IMR-90 (cell line): Measurements from ENCODE around the gene STK33. TPM values are rescaled to one million over a fixed set of nuclear protein-coding genes. Genes with fewer than 3 reads are reported as not detected.

Source experiments
- ATAC-seq: fragments of 200-7000 bp; cut with Tn5 transposase; 2 replicates; pipeline ENCODE4 v1.9.1; 2020; ENCODE audit warnings: low read depth, mild to moderate bottlenecking, moderate library complexity
- BruUV-seq: library from RNA; stranded (reverse); fragments of 400-500 nt; replicated peaks from 2 replicates; lab custom pipeline; 2021; lab: Mats Ljungman, UMichigan
- CTCF ChIA-PET: fragments of 300-600 bp; formaldehyde crosslinking; extraction: SDS; loops from one replicate; lab custom pipeline; 2021; ENCODE audit warnings: antibody characterized with exemption; lab: Yijun Ruan, JAX
- POLR2A ChIA-PET: fragments of 300-600 bp; sonication (Branson Sonifier 250); formaldehyde crosslinking; loops from one replicate; lab custom pipeline; 2022; ENCODE audit warnings: antibody characterized with exemption; ENCODE audit not compliant: unreplicated experiment; lab: Charles Lee
- DNase-seq: peaks from one replicate; pipeline ENCODE4 v3.0.0; 2013
- H2AFZ ChIP-seq: replicated peaks from 2 replicates; pipeline ENCODE3; 2013; ENCODE audit warnings: low read length, mild to moderate bottlenecking; ENCODE audit not compliant: poor library complexity
- H2AK5ac ChIP-seq: 2 replicates; pipeline ENCODE4 v1.6.1; 2013; ENCODE audit warnings: low read depth, low read length, inconsistent platforms
- H2AK9ac ChIP-seq: replicated peaks from 2 replicates; pipeline ENCODE3; 2013; ENCODE audit warnings: mild to moderate bottlenecking, low read depth, low read length, moderate library complexity; ENCODE audit not compliant: poor library complexity
- H2BK120ac ChIP-seq: 2 replicates; pipeline ENCODE4 v1.6.1; 2013; ENCODE audit warnings: low read depth, low read length, inconsistent platforms
- H2BK15ac ChIP-seq: 3 replicates; pipeline ENCODE4 v1.6.1; 2013; ENCODE audit warnings: low read depth, low read length, inconsistent platforms
- H2BK20ac ChIP-seq: 2 replicates; pipeline ENCODE4 v1.6.1; 2013; ENCODE audit warnings: low read depth, mild to moderate bottlenecking, inconsistent platforms, low read length, moderate library complexity
- H2BK5ac ChIP-seq: 2 replicates; pipeline ENCODE4 v1.6.1; 2013; ENCODE audit warnings: mild to moderate bottlenecking, low read depth, low read length, inconsistent platforms; ENCODE audit not compliant: poor library complexity, severe bottlenecking
- H3K14ac ChIP-seq: replicated peaks from 2 replicates; pipeline ENCODE4 v1.6.1; 2013; ENCODE audit warnings: low read depth, low read length, inconsistent platforms
- H3K18ac ChIP-seq: 2 replicates; pipeline ENCODE4 v1.6.1; 2013; ENCODE audit warnings: low read depth, low read length, control low read depth
- H3K23ac ChIP-seq: 2 replicates; pipeline ENCODE4 v1.6.1; 2013; ENCODE audit warnings: low read depth, low read length, inconsistent platforms
- H3K27ac ChIP-seq: 2 replicates; pipeline ENCODE4 v1.5.1; 2013; ENCODE audit warnings: mild to moderate bottlenecking, control low read depth, low read length; ENCODE audit not compliant: insufficient read depth
- H3K27me3 ChIP-seq: 2 replicates; pipeline ENCODE4 v1.6.1; 2013; ENCODE audit warnings: low read length; ENCODE audit not compliant: control insufficient read depth, insufficient read depth
- H3K36me3 ChIP-seq: 2 replicates; pipeline ENCODE4 v1.6.1; 2013; ENCODE audit warnings: low read length, mixed read lengths; ENCODE audit not compliant: control insufficient read depth, insufficient read depth
- H3K4ac ChIP-seq: 2 replicates; pipeline ENCODE4 v1.6.1; 2013; ENCODE audit warnings: low read depth, low read length, inconsistent platforms
- H3K4me1 ChIP-seq: 2 replicates; pipeline ENCODE4 v1.6.1; 2013; ENCODE audit warnings: low read length, mixed read lengths; ENCODE audit not compliant: control insufficient read depth, insufficient read depth
- H3K4me2 ChIP-seq: 2 replicates; pipeline ENCODE4 v1.6.1; 2013; ENCODE audit warnings: low read depth, mild to moderate bottlenecking, control low read depth, low read length, moderate library complexity
- H3K4me3 ChIP-seq: 2 replicates; pipeline ENCODE4 v1.5.1; 2013; ENCODE audit warnings: low read depth, mild to moderate bottlenecking, control low read depth, low read length, moderate library complexity; ENCODE audit not compliant: insufficient read depth
- H3K56ac ChIP-seq: 2 replicates; pipeline ENCODE4 v1.6.1; 2013; ENCODE audit warnings: low read length, inconsistent platforms; ENCODE audit not compliant: insufficient read depth; ENCODE audit errors: extremely low read depth
- H3K79me1 ChIP-seq, 2 experiments: 2 replicates each; pipeline ENCODE4 v1.6.1; 2013; ENCODE audit warnings: low read length in 2 of 2, inconsistent platforms in 1 of 2, low read depth in 1 of 2
- H3K9ac ChIP-seq: 2 replicates; pipeline ENCODE4 v1.6.1; 2013; ENCODE audit warnings: low read depth, low read length, control low read depth
- H3K9me1 ChIP-seq: 2 replicates; pipeline ENCODE4 v1.6.1; 2013; ENCODE audit warnings: low read length, inconsistent platforms; ENCODE audit not compliant: insufficient read depth
- H3K9me3 ChIP-seq: 2 replicates; pipeline ENCODE4 v1.6.1; 2013; ENCODE audit warnings: low read length; ENCODE audit not compliant: control insufficient read depth, insufficient read depth
- H4K20me1 ChIP-seq: 2 replicates; pipeline ENCODE4 v1.6.1; 2013; ENCODE audit warnings: low read length, inconsistent platforms; ENCODE audit not compliant: insufficient read depth
- H4K5ac ChIP-seq: 2 replicates; pipeline ENCODE4 v1.6.1; 2013; ENCODE audit warnings: mild to moderate bottlenecking, low read depth, low read length, control low read depth
- H4K8ac ChIP-seq, 2 experiments: 2 replicates each; pipeline ENCODE4 v1.6.1; 2013; ENCODE audit warnings: low read depth in 2 of 2, low read length in 2 of 2, control low read depth in 1 of 2, inconsistent platforms in 1 of 2
- H4K91ac ChIP-seq: 2 replicates; pipeline ENCODE4 v1.6.1; 2013; ENCODE audit warnings: low read depth, low read length, inconsistent platforms; ENCODE audit not compliant: insufficient read depth
- CHD1 ChIP-seq: IDR thresholded peaks from 2 replicates; pipeline ENCODE4 v1.6.1; 2012; ENCODE audit warnings: low read depth, low read length, improper control_type of control experiment
- CTCF ChIP-seq: conservative IDR thresholded peaks from 2 replicates; pipeline ENCODE4 v1.5.1; 2012; ENCODE audit warnings: mild to moderate bottlenecking, low read depth, low read length, improper control_type of control experiment
- ELK1 ChIP-seq: fragments of 150-350 bp; IDR thresholded peaks from 2 replicates; pipeline ENCODE4 v1.6.1; 2016; ENCODE audit warnings: low read depth, mild to moderate bottlenecking, low read length, moderate library complexity, borderline replicate concordance
- MXI1 ChIP-seq: IDR thresholded peaks from 2 replicates; pipeline ENCODE4 v1.6.1; 2012; ENCODE audit warnings: low read depth, mild to moderate bottlenecking, low read length, moderate library complexity, borderline replicate concordance
- RFX5 ChIP-seq: IDR thresholded peaks from 2 replicates; pipeline ENCODE4 v1.8.0; 2012; ENCODE audit warnings: low read depth, mild to moderate bottlenecking, low read length, moderate library complexity
- USF2 ChIP-seq: fragments of 150-350 bp; IDR thresholded peaks from 2 replicates; pipeline ENCODE4 v1.6.1; 2017; ENCODE audit warnings: mild to moderate bottlenecking, antibody characterized with exemption, low read length, low read depth
- WGBS, 2 experiments: methylation state at CpG; one replicate each; pipeline versions ENCODE4 v1.1.5 to v1.1.7; 2013; ENCODE audit warnings: missing lambda C conversion rate in 2 of 2; ENCODE audit not compliant: insufficient read length in 1 of 2; ENCODE audit errors: extremely low coverage in 2 of 2; 5-methylcytosine and 5-hydroxymethylcytosine counted together
- dilution Hi-C: fragments of 300-500 bp; cut with HindIII; formaldehyde crosslinking; loops from one replicate; pipeline ENCODE4 v1.14.3; 2018; ENCODE audit warnings: low sequenced_read_pairs; ENCODE audit not compliant: unreplicated experiment
- in situ Hi-C: fragments of 300-500 bp; cut with MboI; formaldehyde crosslinking; loops from 3 replicates; pipeline ENCODE4 v1.14.3; 2019; ENCODE audit warnings: low sequenced_read_pairs, inconsistent platforms, mixed read lengths
- intact Hi-C: fragments of 100-400 bp; cut with micrococcal nuclease; formaldehyde crosslinking; loops from 2 replicates; pipeline ENCODE4 v1.10.0; 2022
- polyA plus RNA-seq, 3 experiments: library from polyadenylated mRNA; depleted of rRNA; stranded (reverse); fragments of >200 nt; gene quantifications; 2 replicates each; pipeline ENCODE4 v1.2.3, GENCODE V29; 2012; ENCODE audit warnings: low replicate concordance in 1 of 3
- total RNA-seq: library from RNA; depleted of rRNA; stranded (reverse); fragments of >200 nt; gene quantifications from 2 replicates; pipeline ENCODE4 v1.2.3, GENCODE V29; 2012

Gene STK33
- total and polyA plus RNA-seq, 2 of the 4 experiments (the other 2 are of a cell fraction), result 2.3 to 2.6 TPM

GRCh38 chr11:8634498-8634897 lies 40.5 kb upstream of the STK33 start:
- Histone ChIP-seq H2AFZ (no peak overlapping the region), H4K5ac (no peak overlapping the region), H3K9me3 (no peaks in the 10 kb centered on the region; the same call in 1 of the 2 replicates), H3K27me3 (no peaks in the 10 kb centered on the region), H3K4me2 (no peak overlapping the region), H3K4me3 (no peak overlapping the region), H2BK15ac (no peak overlapping the region), H3K56ac (no peak overlapping the region), H3K9ac (no peak overlapping the region), H3K14ac (no peak overlapping the region), H2AK9ac (no peak overlapping the region), H2BK120ac (no peak overlapping the region), H3K9me1 (peaks cover 5% of the 10 kb centered on the region; the same call in 1 of the 2 replicates), H3K4ac (no peak overlapping the region), H3K4me1 (peaks cover 3% of the 10 kb centered on the region), H3K18ac (no peak overlapping the region), H2BK20ac (no peak overlapping the region), H4K20me1 (no peaks in the 10 kb centered on the region), H3K27ac (no peak overlapping the region), H2BK5ac (no peak overlapping the region), H4K91ac (no peak overlapping the region), H3K79me1 (no peaks in the 10 kb centered on the region), H2AK5ac (no peak overlapping the region), H4K8ac (no peak overlapping the region), H3K36me3 (peaks cover 26% of the 10 kb centered on the region), H3K23ac (no peak overlapping the region)
- CTCF ChIA-PET, result no interaction called here
- POLR2A ChIA-PET, result no interaction called here
- in situ Hi-C loops, result no loop called here
- WGBS, 2 experiments, result 100% methylated on average over 2 of the region's 6 CpGs; no CpG with 5 or more reads in 1 of the 2 experiments
- ATAC-seq (no peak), DNase-seq (no peak)
- TF ChIP-seq USF2 (no peak), CHD1 (no peak), RFX5 (no peak), CTCF (no peak), MXI1 (no peak), ELK1 (no peak)
- intact Hi-C loops, result no loop called here
- BruUV-seq, result no TSS peak
- dilution Hi-C loops, result no loop called here
